NOMO-1 (cell line): ENCODE results near the gene SELENON.

ENCODE experiments used
- DNase-seq, 2 experiments: peaks; one replicate each; lab custom pipeline; 2025; ENCODE audit not compliant: unreplicated experiment in 2 of 2; lab: John Stamatoyannopoulos, UW

SELENON gene

GRCh38 chr1:25808481-25809244, 8.7 kb downstream of the SELENON start:
- DNase-seq = no peak

- DNase-seq = no peak
These were observed 9.4 kb downstream of the SELENON start for GRCh38 chr1:25809283-25809926.

GRCh38 chr1:25809929-25810328, 9.9 kb downstream of the SELENON start:
- DNase-seq = no peak

- DNase-seq = peak in 1 of 2 experiments; percentile 59
These were observed 10.6 kb downstream of the SELENON start for GRCh38 chr1:25810341-25811299.

GRCh38 chr1:25811384-25812082, 11.5 kb downstream of the SELENON start:
- no peak for DNase-seq

- DNase-seq = no peak
These were observed 13.2 kb downstream of the SELENON start for GRCh38 chr1:25813071-25813733.

- DNase-seq = no peak
These were observed 13.9 kb downstream of the SELENON start for GRCh38 chr1:25813734-25814471.

GRCh38 chr1:25814549-25815087, 14.6 kb downstream of the SELENON start:
- DNase-seq = no peak

- no peak for DNase-seq
These were observed 15.5 kb downstream of the SELENON start for GRCh38 chr1:25815208-25816111.

- DNase-seq = no peak
These were observed 16.2 kb downstream of the SELENON start for GRCh38 chr1:25816112-25816718.

GRCh38 chr1:25817840-25818501, 18.0 kb downstream of the SELENON start:
- no peak for DNase-seq

- no peak for DNase-seq
These were observed 18.6 kb downstream of the SELENON start for GRCh38 chr1:25818569-25818968.

- DNase-seq = peak; percentile 72 to 85
These were observed 19.7 kb downstream of the SELENON start, which contains the start of gene MTFR1L for GRCh38 chr1:25819491-25820246. Gene MTFR1L, plus strand, starts transcription at chr1:25819954. Its CDS starts 3,151 bp downstream, at chr1:25823105.

GRCh38 chr1:25820247-25821111, 20.5 kb downstream of the SELENON start:
- peak; percentile 63 to 73 for DNase-seq

GRCh38 chr1:25821112-25821476, 21.1 kb downstream of the SELENON start:
- DNase-seq = peak in 1 of 2 experiments; percentile 34
